Neural cell (in vitro differentiated cells): ENCODE data around the gene IMMP2L. TPM values are rescaled to one million over a fixed set of nuclear protein-coding genes. Genes with fewer than 3 reads are reported as not detected.

Source experiments
- H2AFZ ChIP-seq: fragments of 200-600, 300-800 bp; sonication (generic), shearing (Covaris generic); 2 replicates; pipeline ENCODE4 v1.6.0; 2014; ENCODE audit warnings: low read depth, mild to moderate bottlenecking, antibody characterized with exemption, low read length, moderate library complexity
- H3F3A ChIP-seq: fragments of 200-600 bp; shearing (Covaris generic); 2 replicates; pipeline ENCODE4 v1.6.1; 2016; ENCODE audit warnings: mild to moderate bottlenecking, moderate library complexity, mixed read lengths, antibody characterized with exemption, low read length; ENCODE audit not compliant: insufficient read depth, poor library complexity, severe bottlenecking
- H3K27ac ChIP-seq: fragments of 200-600, 300-800 bp; sonication (generic), shearing (Covaris generic); 2 replicates; pipeline ENCODE4 v1.5.1; 2014; ENCODE audit warnings: mild to moderate bottlenecking, low read length, moderate library complexity
- H3K27me3 ChIP-seq: fragments of 300-800, 200-600 bp; sonication (generic), shearing (Covaris generic); 2 replicates; pipeline ENCODE4 v1.6.0; 2014; ENCODE audit warnings: mild to moderate bottlenecking, low read depth, low read length, moderate library complexity; ENCODE audit not compliant: insufficient read depth
- H3K36me3 ChIP-seq: fragments of 300-800, 200-600 bp; sonication (generic), shearing (Covaris generic); 2 replicates; pipeline ENCODE4 v1.5.1; 2014; ENCODE audit warnings: mild to moderate bottlenecking, antibody characterized with exemption, low read length, moderate library complexity; ENCODE audit not compliant: insufficient read depth
- H3K4me2 ChIP-seq: fragments of 300-800, 200-600 bp; sonication (generic), shearing (Covaris generic); 2 replicates; pipeline ENCODE4 v1.6.0; 2014; ENCODE audit warnings: mild to moderate bottlenecking, low read length
- H3K4me3 ChIP-seq: fragments of 300-800, 200-600 bp; sonication (generic), shearing (Covaris generic); 2 replicates; pipeline ENCODE4 v1.5.1; 2014; ENCODE audit warnings: mild to moderate bottlenecking, low read length, moderate library complexity
- H3K79me2 ChIP-seq: fragments of 200-600 bp; shearing (Covaris generic); replicated peaks from 2 replicates; pipeline ENCODE4 v1.6.0; 2014; ENCODE audit warnings: mild to moderate bottlenecking, low read length, moderate library complexity; ENCODE audit not compliant: insufficient read depth
- H3K9ac ChIP-seq: fragments of 300-800, 200-600 bp; sonication (generic), shearing (Covaris generic); 2 replicates; pipeline ENCODE4 v1.6.1; 2016; ENCODE audit warnings: mild to moderate bottlenecking, low read length, mixed read lengths
- H3K9me2 ChIP-seq: fragments of 200-600 bp; shearing (Covaris generic); 2 replicates; pipeline ENCODE4 v1.6.1; 2016; ENCODE audit warnings: mild to moderate bottlenecking, low read length, mixed read lengths; ENCODE audit not compliant: insufficient read depth
- H3K9me3 ChIP-seq: fragments of 200-600, 300-800 bp; sonication (generic), shearing (Covaris generic); 2 replicates; pipeline ENCODE4 v1.6.1; 2016; ENCODE audit warnings: mild to moderate bottlenecking, mixed run types, low read length, moderate library complexity, mixed read lengths
- H4K20me1 ChIP-seq: fragments of 200-600 bp; shearing (Covaris generic); 2 replicates; pipeline ENCODE4 v1.6.1; 2016; ENCODE audit warnings: mild to moderate bottlenecking, mixed run types; ENCODE audit not compliant: insufficient read depth
- EP300 ChIP-seq: fragments of 450-650 bp; conservative IDR thresholded peaks from 2 replicates; pipeline ENCODE4 v1.6.1; 2014; ENCODE audit warnings: antibody characterized with exemption, mild to moderate bottlenecking, moderate library complexity; ENCODE audit not compliant: poor library complexity, severe bottlenecking
- EZH2 ChIP-seq: fragments of 200-600, 300-800 bp; shearing (Covaris generic), sonication (generic); IDR thresholded peaks from 2 replicates; pipeline ENCODE4 v1.6.1; 2014; ENCODE audit warnings: antibody characterized with exemption, low read length, borderline replicate concordance, mild to moderate bottlenecking; ENCODE audit not compliant: insufficient read depth, poor library complexity, severe bottlenecking
- MXI1 ChIP-seq: fragments of 450-650 bp; conservative IDR thresholded peaks from 2 replicates; pipeline ENCODE4 v1.6.1; 2014; ENCODE audit warnings: antibody characterized with exemption, mild to moderate bottlenecking; ENCODE audit not compliant: poor library complexity, severe bottlenecking
- POLR2AphosphoS5 ChIP-seq: IDR thresholded peaks from 2 replicates; pipeline ENCODE4 v1.6.1; 2012
- RAD21 ChIP-seq: fragments of 450-650 bp; conservative IDR thresholded peaks from 2 replicates; pipeline ENCODE4 v1.6.1; 2014; ENCODE audit warnings: antibody characterized with exemption, mild to moderate bottlenecking, moderate library complexity
- REST ChIP-seq: IDR thresholded peaks from 2 replicates; pipeline ENCODE4 v1.6.1; 2012; ENCODE audit warnings: borderline replicate concordance
- SMC3 ChIP-seq: fragments of 450-650 bp; conservative IDR thresholded peaks from 2 replicates; pipeline ENCODE4 v1.6.1; 2014; ENCODE audit warnings: antibody characterized with exemption, mild to moderate bottlenecking, moderate library complexity; ENCODE audit not compliant: poor library complexity
- TAF1 ChIP-seq: IDR thresholded peaks from 2 replicates; pipeline ENCODE4 v1.6.1; 2012; ENCODE audit warnings: low read depth
- polyA plus RNA-seq: library from polyadenylated mRNA; depleted of rRNA; stranded (reverse); fragments of >200 nt; gene quantifications from 2 replicates; pipeline ENCODE4 v1.2.3, GENCODE V29; 2014
- TF ChIP-seq, protein P1 (sequence below): fragments of 450-650 bp; IDR thresholded peaks from 2 replicates; pipeline ENCODE4 v1.5.1; 2014; ENCODE audit warnings: antibody characterized with exemption, mild to moderate bottlenecking, moderate library complexity; ENCODE audit not compliant: poor library complexity, severe bottlenecking

The IMMP2L gene
- polyA plus RNA-seq, 1 donor from 2014 or later: 9.7 TPM

DNA sequence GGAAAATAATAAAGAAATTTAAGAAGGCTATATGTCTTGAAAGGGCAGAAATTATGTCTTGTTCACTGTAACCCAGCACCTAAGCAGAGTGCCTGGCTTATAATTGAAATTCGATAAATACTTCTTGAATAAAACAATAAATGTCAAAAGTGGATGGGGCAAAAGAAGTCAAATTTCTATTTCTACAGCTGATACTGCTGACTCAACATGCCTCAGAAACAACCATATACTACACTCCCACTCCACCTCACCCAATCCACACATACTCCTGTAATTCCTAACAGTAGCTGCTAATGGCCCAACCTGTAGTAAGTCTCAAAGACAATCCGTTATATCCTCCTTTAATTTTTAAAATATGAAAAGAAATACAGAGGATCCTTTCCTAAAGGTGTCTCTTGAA is 519.5 kb downstream of the IMMP2L start:
- no peaks in the 10 kb centered on the region for H3K27me3 ChIP-seq
- H2AFZ ChIP-seq: no peak overlapping the region
- no peak for TF ChIP-seq TAF1
- TF ChIP-seq RAD21: no peak
- TF ChIP-seq SMC3: no peak
- no peak for TF ChIP-seq EP300
- TF ChIP-seq EZH2: no peak
- TF ChIP-seq REST: no peak
- TF ChIP-seq MXI1: no peak
- no peaks in the 10 kb centered on the region for H3K9me2 ChIP-seq
- H3K79me2 ChIP-seq: no peaks in the 10 kb centered on the region
- no peak overlapping the region for H3K4me3 ChIP-seq
- no peak overlapping the region for H3K4me2 ChIP-seq
- H4K20me1 ChIP-seq: no peaks in the 10 kb centered on the region
- no peaks in the 10 kb centered on the region for H3K9me3 ChIP-seq
- H3K9ac ChIP-seq: no peak overlapping the region
- H3K36me3 ChIP-seq: no peaks in the 10 kb centered on the region
- no peak overlapping the region for H3K27ac ChIP-seq
- H3F3A ChIP-seq: no peaks in the 10 kb centered on the region

DNA sequence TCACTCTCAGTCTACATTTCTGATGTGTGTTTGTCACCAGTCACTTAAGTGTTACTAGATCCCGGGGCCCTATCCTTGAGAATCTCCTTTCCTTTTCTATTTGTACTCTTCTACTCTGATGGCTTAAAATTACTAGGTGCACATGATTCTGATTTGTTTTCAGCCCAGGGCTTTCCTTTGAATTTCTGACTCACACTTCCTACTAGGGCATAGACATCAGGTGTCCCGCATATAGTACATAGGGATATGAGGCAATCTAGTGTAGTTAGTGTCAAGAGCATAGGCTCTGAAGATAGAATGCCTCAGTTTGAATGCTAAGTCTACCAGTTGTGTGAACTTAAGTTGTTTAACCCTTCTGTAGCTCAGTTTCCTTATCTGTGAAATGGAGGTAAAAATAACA is 520.7 kb downstream of the IMMP2L start:
- no peaks in the 10 kb centered on the region for H4K20me1 ChIP-seq
- H3K4me2 ChIP-seq: no peak overlapping the region
- H3K27ac ChIP-seq: no peak overlapping the region
- TF ChIP-seq POLR2AphosphoS5 (no peak), EZH2 (no peak), REST (no peak), MXI1 (no peak), EP300 (no peak), TAF1 (no peak), RAD21 (no peak)
- TF ChIP-seq, protein P1, sequence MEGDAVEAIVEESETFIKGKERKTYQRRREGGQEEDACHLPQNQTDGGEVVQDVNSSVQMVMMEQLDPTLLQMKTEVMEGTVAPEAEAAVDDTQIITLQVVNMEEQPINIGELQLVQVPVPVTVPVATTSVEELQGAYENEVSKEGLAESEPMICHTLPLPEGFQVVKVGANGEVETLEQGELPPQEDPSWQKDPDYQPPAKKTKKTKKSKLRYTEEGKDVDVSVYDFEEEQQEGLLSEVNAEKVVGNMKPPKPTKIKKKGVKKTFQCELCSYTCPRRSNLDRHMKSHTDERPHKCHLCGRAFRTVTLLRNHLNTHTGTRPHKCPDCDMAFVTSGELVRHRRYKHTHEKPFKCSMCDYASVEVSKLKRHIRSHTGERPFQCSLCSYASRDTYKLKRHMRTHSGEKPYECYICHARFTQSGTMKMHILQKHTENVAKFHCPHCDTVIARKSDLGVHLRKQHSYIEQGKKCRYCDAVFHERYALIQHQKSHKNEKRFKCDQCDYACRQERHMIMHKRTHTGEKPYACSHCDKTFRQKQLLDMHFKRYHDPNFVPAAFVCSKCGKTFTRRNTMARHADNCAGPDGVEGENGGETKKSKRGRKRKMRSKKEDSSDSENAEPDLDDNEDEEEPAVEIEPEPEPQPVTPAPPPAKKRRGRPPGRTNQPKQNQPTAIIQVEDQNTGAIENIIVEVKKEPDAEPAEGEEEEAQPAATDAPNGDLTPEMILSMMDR: no peak
- no peak overlapping the region for H3K4me3 ChIP-seq
- H3K36me3 ChIP-seq: no peaks in the 10 kb centered on the region
- H3K79me2 ChIP-seq: no peaks in the 10 kb centered on the region
- H2AFZ ChIP-seq: no peak overlapping the region
- no peaks in the 10 kb centered on the region for H3F3A ChIP-seq
- no peaks in the 10 kb centered on the region for H3K9me2 ChIP-seq
- H3K9me3 ChIP-seq: no peaks in the 10 kb centered on the region
- no peaks in the 10 kb centered on the region for H3K27me3 ChIP-seq
- H3K9ac ChIP-seq: no peak overlapping the region
